HG02678 (cell line): ENCODE results near the gene SDR39U1.

Experiments
- ATAC-seq: cut with Tn5 transposase; IDR thresholded peaks from one replicate; pipeline ENCODE4 v1.9.1; 2021; ENCODE audit warnings: mild to moderate bottlenecking, moderate library complexity; ENCODE audit not compliant: unreplicated experiment

SDR39U1 gene

DNA sequence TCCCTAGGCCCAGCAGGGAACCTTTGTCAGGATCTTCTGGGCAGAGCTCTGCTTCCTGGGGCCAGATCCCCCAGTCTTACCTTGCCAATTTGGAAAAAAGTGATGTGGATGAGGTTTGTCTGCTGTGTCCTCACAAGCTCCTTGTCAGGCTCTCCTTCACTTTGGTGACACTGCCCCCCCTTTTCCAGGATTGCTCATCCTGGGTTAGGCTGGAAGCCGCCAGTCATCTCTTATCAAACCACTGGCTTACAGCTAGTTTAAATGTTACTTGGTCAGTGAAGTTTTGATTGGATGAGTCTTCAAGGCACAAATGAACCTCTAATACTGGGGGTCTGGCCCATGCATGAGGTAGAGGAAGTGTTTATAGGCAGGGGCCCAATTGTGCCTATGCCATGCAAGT, 28.5 kb downstream of the SDR39U1 start:
- no peak for ATAC-seq

- ATAC-seq = no peak
These were observed 30.9 kb downstream of the SDR39U1 start for GRCh38 chr14:24411443-24412389.

DNA sequence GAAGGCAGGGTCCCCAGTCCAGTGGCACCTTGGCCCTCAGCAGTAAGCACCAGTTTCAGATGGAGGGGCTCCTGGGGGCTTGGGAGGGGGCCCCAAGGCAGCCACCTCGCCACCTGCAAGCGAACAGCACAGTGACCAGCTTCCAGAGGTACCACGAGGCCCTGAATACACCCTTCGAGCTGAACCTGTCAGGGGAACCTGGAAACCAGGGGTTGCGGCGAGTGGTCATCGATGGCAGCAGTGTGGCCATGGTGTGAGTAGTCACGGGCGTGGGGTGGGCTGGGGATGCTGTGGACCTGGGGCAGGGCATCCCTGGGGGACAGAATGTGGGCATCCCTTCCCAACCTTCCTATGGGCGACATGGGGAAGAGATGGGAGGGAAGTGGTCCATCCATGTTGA, 32.6 kb downstream of the SDR39U1 start:
- ATAC-seq = no peak

DNA sequence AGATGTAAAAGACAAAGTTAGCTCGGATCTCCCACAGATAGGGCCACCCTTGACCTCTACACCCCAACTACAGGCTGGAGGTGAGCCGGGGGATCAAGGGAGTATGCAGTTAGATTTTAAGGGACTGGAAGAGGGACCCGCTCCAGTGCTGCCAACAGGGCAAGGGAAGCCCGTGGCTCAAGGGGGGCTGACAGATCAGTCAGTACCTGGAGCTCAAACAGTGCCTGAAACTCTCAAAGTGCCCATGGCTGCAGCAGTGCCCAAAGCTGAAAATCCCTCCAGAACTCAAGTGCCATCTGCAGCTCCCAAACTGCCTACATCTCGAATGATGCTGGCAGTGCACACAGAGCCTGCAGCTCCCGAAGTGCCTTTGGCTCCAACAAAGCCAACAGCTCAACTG, 33.4 kb downstream of the SDR39U1 start:
- ATAC-seq = no peak

GRCh38 chr14:24408764-24409163, 33.8 kb downstream of the SDR39U1 start:
- ATAC-seq = no peak

GRCh38 chr14:24407608-24408325, 34.8 kb downstream of the SDR39U1 start:
- ATAC-seq = no peak

DNA sequence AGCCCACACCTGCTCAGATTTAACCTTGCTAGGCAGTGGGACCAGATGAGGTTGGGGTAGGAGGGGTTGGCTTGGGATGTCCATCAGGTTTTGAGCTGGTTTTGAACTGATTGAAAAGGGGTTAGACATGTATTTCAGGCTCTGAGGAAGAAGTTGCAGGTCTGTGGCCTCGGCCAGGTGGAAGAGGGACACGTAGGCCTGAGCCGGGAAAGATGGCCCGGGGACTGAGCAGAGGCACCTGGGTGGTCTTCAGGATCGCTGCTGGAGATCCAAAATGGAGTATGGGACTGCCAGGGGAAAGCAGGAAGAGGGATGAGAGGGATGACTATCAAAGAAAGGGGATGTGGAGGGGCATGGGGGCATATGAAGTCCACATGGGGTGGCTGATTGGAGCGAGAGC, 36.2 kb downstream of the SDR39U1 start:
- no peak for ATAC-seq

- ATAC-seq = no peak
These were observed 37.8 kb downstream of the SDR39U1 start for GRCh38 chr14:24404814-24405213.

- ATAC-seq = no peak
These were observed 39.1 kb downstream of the SDR39U1 start for GRCh38 chr14:24403294-24403998.

GRCh38 chr14:24401810-24402702, 40.5 kb downstream of the SDR39U1 start:
- no peak for ATAC-seq

GRCh38 chr14:24399999-24400718, 42.4 kb downstream of the SDR39U1 start:
- ATAC-seq = no peak

- ATAC-seq = no peak
These were observed 43.1 kb downstream of the SDR39U1 start for GRCh38 chr14:24399447-24399822.

DNA sequence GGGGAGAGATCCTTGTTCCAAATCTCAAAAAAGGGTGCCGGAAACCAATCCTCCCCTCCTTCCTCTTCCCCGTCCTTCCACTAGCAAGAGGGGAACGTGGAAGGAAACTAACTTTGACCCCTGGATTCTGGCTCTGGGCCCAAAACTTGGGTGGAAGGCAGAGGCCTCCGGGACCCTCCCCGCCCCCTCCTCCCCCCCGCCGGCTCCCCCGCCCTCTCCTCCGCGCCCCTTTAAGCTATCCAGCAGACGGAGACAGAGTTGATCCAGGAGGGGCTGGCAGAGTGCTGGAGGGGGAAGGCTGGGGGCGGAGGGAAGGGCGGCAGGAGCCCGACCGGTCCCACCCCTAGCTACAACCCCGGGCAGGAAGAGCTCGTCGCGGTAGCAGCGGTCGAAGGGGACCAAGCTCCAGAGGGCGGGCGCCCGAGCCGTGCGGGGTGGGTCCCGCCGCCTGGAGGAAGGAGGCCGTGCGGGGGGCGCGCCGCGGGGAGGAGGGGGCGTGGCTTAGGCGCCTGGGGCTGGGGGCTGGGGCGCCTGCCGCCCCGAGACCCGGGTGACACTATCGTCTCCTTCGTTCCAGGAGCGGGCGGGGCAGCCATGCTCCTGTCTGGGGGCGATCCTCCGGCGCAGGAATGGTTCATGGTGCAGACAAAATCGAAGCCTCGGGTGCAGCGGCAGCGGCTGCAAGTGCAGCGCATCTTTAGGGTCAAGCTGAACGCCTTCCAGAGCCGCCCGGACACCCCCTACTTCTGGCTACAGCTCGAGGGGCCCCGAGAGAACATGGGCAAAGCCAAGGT, 43.7 kb downstream of the SDR39U1 start, which contains the start of gene NYNRIN:
TSS of gene NYNRIN (plus strand) at position 351 of the 794 bp plus-strand sequence. CDS start at position 595, 244 bp downstream.
- ATAC-seq = no peak

DNA sequence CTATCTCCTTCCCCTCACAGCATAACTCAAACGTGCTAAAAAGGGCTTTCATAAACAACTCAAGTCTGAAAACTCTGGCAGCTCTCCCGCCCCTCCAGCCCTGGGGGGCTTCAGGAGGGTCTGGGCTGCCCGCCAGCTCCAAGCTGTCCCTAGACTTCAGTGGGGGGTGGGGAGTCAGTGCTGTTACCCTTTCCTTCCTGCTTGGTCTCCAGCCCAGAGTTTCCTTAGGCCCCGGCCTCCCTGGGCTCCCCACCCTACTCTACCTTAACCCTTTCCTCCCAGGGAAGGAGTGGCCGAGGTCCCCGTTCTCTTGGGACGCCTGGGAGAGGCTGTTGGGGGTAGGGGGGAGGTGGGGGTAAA, 44.3 kb downstream of the SDR39U1 start:
- no peak for ATAC-seq

- ATAC-seq = no peak
These were observed 44.8 kb downstream of the SDR39U1 start for GRCh38 chr14:24397639-24398292.

DNA sequence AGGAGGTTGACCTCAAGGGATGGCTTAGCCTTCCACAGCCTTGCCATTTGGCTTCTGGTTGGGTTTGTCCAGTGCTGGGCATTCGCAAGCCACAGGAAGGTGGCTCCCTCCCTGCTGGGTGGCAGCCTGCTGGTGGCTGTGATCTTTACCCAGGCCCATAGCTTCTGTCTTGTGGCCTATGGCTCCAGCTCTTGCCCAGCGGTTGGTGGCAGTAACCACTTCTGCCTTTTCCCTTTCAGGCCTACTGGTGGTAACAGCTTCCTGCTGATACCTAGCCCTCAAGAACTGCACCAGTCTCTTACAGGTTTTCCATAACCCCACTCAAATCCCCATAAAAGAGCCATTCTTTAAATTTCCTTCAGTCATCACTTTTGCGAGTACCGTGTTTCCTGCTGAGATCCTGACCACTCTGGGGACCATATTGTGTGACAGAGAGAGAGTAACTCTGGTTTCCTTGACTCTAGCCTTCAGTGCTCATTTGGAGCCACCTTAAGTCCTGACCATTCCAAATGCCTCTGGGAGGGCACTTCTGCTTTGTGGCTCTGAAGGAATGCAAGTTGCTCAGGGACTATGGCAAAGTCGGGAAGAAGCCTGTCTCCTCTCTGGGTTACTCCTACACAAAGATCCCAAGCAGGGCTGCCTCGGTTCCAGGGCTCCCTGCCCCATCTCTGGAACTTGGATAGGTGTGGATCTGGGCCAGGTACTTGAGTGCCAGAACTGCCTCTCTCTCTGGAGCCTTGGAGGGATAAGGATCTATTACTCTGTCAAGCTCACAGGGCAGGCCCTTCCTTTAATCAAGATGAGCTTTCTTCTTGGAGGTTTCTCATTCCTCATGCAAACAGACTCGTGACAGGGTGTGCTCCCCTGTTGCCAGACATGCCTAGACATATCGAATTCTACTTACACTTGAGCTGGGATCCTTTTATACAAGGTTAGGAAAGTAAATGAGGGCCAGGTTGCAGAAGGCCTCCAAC, 46.7 kb downstream of the SDR39U1 start:
- ATAC-seq = no peak

DNA sequence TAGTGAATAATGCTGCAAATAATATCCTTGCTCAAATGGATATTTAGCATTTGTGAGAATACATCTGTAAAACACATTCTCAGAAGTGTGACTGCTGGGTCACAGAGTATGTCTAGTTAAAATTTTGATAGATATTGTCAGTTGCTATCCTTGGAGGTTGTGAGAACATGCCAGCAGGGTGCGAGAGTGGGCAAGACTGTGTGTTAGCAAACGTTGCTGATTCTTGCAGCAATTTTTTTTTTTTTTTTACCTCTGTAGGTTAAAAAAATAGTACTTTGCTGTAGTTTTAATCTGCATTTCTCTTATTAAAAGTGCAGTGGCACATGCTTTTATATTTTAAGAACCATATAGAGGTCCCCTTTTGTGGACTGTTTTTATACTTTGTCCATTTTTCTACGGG, 48.3 kb downstream of the SDR39U1 start:
- no peak for ATAC-seq
